GM04503 (cell line): ENCODE results near the gene EPO.

Source experiments
- DNase-seq: peaks from one replicate; pipeline ENCODE4 v3.0.0-alpha.2; 2012; ENCODE audit warnings: low read depth

The EPO gene

GRCh38 chr7:100720279-100720670 lies at the start of gene EPO:
EPO (plus strand) TSS chr7:100720468; CDS start chr7:100720981, 513 bp downstream.
- no peak for DNase-seq

- DNase-seq, result no peak
Measured at GRCh38 chr7:100671353-100672327, 48.6 kb upstream of the EPO start.

- peak; percentile 95 for DNase-seq
Measured at GRCh38 chr7:100673302-100673941, 46.8 kb upstream of the EPO start, which contains the start of gene GNB2. GNB2 (plus strand) TSS chr7:100673740; CDS start chr7:100676266, 2,526 bp downstream.

- DNase-seq, result no peak
Measured at GRCh38 chr7:100673942-100674410, 46.3 kb upstream of the EPO start.

GRCh38 chr7:100674411-100675104 lies 45.7 kb upstream of the EPO start:
- DNase-seq, result no peak

GRCh38 chr7:100675105-100675451 lies 45.2 kb upstream of the EPO start:
- DNase-seq, result no peak

- no peak for DNase-seq
Measured at GRCh38 chr7:100675581-100676350, 44.5 kb upstream of the EPO start.

GRCh38 chr7:100676501-100677306 lies 43.6 kb upstream of the EPO start:
- DNase-seq, result no peak

- DNase-seq, result no peak
Measured at GRCh38 chr7:100677308-100678267, 42.7 kb upstream of the EPO start.

- DNase-seq, result no peak
Measured at GRCh38 chr7:100678291-100678984, 41.8 kb upstream of the EPO start.

- no peak for DNase-seq
Measured at GRCh38 chr7:100679129-100679926, 40.9 kb upstream of the EPO start.

- DNase-seq, result no peak
Measured at GRCh38 chr7:100679927-100680575, 40.2 kb upstream of the EPO start.

GRCh38 chr7:100680576-100681271 lies 39.5 kb upstream of the EPO start:
- no peak for DNase-seq

GRCh38 chr7:100681491-100682227 lies 38.6 kb upstream of the EPO start:
- DNase-seq, result no peak

GRCh38 chr7:100682228-100682741 lies 38.0 kb upstream of the EPO start:
- DNase-seq, result no peak
